HG03558 (cell line): Measurements from ENCODE around the gene CEP131.

Source experiments
- ATAC-seq: cut with Tn5 transposase; IDR thresholded peaks from one replicate; pipeline ENCODE4 v1.9.1; 2021; ENCODE audit warnings: moderate number of reproducible peaks; ENCODE audit not compliant: unreplicated experiment; ENCODE audit errors: extremely low read depth

Gene CEP131

GRCh38 chr17:81173052-81173761 lies 49.6 kb downstream of the CEP131 start:
- no peak for ATAC-seq

DNA sequence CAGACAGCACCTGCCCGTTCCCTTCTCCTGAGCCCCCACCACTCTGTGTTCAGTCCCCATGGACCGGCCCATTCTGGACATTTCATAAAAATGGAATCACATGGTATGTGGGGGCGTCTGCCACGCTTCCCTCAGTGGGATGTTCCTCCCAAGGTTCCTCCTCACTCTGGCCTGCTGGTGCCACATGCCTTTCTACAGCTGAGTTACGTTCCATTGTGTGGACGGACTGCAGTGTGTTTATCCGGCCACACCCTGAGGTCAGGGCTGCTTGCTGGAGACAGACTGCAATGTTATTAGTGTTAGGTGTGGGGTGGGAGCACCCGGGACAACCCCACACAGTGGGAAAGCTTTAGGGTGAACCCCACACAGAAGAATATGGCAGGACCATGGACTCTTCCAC lies 50.8 kb downstream of the CEP131 start:
- ATAC-seq = no peak

- no peak for ATAC-seq
Observed at GRCh38 chr17:81170727-81171494, 51.9 kb downstream of the CEP131 start.

- ATAC-seq = no peak
Observed at GRCh38 chr17:81169870-81170309, 52.9 kb downstream of the CEP131 start.

DNA sequence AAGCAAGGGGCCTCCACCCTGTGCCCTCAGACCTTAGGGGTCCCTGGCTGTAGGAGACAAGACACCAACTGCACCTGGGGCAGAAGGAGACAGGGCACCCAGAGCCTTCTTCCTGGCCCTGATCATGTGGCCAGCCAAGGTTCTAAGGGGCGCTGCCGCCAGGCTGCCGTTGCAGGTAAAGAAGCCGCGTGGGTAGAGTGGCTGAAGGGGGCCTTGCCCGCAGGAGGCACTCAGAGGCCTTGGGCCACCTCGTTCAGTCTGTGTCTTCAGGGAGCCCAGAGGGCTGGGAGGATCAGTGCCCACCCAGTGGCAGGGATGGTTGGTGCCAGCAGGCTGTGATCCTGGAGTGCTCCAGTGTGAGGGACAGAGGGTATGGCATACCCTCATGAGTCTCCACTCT lies 55.1 kb downstream of the CEP131 start:
- ATAC-seq = no peak

DNA sequence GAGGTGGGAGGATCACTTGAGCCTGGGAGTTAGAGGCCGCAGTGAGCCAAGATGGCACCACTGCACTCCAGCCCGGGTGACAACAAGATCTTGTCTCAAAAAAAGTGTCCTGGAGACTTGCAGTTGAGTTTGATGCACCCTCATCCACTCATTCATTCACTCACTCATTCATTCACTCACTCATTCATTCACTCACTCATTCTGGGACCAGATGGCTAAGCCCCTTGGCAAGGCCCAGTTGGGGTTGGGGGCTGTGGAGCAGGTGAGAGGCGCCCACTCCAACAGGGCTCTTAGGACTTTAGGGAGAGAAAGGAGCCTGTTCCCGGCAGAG lies 55.6 kb downstream of the CEP131 start:
- no peak for ATAC-seq

DNA sequence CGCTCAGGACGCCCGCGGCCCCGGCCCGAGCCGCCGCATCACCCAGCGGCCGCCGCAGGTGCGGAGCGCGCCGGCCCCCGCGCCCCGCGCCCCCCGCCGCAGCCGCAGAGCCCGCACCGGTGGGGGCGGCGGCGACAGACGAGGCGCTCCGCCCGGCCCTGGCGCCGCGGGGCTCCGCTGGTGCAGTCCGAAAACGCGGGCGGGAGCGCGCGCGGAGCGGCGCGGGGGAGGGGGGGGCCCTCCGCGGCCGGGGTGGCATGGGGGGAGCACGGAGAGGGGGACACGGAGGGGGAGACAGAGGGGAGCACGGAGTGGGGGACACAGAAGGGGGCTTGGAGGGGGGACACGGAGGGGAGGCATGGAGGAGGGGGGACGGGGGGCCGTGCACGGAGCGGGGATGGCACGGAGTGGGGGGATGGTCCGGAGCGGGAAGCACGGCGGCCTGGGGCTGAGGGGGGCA lies 56.7 kb downstream of the CEP131 start, which contains the start of gene AATK:
TSS of gene AATK (minus strand) at position 189 of the 460 bp plus-strand sequence. CDS start 229 bp downstream, outside the sequence.
- no peak for ATAC-seq

- ATAC-seq = no peak
Observed at GRCh38 chr17:81165246-81166032, 57.3 kb downstream of the CEP131 start, which contains the start of gene PVALEF. PVALEF (plus strand) TSS chr17:81165507; CDS start chr17:81181227, 15,720 bp downstream.

DNA sequence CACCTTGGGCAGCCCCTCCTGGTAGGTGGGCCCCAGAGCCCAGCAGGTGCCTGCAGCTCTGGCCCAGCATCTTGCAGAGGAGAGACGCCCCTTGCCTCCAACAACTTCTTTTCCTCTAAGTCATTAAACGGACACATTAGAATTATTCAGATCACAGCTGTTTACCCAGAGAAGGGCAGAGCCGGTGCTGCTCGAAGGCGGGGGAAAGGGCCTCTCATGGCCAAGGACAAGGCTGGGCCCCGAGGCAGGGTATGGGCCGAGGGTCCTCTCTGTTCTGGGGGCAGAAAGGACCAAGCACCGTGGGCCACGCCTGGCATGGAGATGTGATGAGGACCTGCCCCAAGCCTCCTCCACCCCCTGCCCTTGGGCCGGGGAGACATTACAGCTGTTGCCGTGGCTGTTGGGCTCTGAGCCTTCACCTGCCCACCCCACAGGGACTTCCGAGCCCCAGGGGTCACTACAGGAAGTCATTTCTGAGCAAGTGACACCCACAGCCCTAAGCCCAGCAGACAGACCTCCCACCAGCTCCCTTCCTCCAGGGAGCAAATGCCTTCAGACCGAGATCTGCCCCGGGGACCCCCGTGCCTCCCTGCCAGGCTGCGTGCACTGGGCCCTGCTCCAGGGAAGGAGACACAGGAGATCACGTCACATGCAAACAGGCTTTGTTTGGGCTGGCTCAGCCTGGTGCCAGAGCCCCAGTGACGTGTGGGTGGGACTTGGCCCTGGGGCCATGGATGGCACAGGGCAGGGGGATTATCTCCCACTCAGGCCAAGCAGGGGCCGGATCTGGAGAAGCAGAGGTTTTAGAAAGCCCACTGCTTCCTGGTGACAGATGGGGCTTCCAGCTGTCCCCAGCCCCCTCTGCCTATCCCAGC lies 58.2 kb downstream of the CEP131 start:
- ATAC-seq = no peak

DNA sequence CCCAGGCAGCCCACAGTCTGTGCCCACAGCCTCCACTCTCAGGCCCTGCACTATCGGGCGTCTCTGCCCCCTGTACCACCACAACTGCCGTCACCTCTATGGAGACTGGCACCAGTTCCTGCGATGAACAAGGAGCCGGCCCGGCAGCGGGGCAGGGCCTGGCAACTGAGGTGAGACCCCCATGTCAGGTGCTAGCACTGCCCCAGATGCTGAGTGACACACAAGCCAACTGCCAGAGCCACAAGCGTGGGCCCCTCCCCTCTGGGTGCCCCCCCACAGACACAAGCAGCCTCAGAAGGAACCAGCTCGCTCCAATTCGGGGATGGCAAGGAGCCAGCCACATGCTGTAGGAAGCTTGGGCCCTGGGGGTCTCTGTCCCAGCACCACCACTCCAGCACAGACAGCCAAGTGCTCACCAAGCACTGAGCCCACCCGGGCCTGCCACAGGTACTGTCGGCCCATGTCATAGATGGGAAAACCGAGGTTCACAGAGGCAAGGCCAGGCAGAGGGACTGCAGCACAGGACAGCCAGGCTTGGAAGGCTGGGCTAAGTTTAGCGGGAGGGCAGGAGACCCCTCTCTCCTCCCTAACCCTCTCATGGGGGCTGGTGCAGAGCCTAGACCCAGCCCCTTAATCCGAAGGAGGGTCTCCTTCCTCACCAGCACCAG lies 58.9 kb downstream of the CEP131 start:
- no peak for ATAC-seq

DNA sequence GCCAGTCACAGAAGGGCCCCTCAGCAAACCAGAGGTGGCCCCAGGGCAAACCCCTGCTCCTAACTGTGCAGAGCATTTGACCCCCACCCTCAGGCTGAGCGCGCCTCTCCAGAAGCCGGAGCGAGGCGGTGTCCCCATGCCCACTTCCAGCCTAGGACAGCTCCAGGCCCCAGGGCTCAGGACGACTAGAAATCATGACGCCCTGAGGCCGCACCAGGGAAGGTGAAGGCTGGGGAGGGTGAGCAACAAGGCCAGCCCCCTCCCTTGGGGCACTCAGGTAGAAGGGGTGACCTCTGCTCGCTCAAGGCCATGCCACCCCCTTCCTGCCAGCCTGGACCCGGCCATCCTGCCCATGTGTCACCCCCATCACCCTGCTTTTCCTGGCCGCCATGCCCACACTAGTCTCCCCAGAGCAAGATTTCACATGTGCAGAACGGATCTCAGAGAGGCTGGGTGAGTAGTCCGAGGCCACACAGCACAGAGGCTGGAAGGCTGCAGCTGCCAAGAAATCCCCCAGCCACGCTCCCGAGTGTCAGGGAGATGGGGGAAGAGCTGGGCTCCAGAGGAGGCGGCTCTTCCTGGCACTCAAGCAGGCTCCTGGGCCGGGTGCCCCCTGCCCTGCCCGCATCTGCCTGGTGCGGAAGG lies 59.6 kb downstream of the CEP131 start:
- no peak for ATAC-seq

DNA sequence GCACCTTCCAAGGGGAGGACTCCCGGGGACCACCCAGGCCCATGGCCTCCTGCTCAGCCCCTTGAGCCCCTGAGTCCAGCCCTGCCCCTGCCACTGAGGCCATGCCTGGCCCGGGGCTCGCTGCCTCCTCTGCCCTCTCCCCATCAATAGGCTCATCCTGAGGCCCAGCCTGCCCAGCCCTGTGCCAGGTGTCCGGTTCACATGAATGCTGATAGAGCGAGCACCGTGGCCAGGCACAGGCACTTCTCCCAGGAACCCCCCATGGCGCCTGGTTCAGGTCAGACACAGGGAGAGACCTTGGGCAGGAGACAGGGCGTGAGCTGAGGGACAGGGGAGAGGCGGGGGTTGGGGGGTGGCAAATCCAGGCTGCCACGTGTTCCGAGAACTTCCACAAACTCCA lies 60.3 kb downstream of the CEP131 start:
- no peak for ATAC-seq

DNA sequence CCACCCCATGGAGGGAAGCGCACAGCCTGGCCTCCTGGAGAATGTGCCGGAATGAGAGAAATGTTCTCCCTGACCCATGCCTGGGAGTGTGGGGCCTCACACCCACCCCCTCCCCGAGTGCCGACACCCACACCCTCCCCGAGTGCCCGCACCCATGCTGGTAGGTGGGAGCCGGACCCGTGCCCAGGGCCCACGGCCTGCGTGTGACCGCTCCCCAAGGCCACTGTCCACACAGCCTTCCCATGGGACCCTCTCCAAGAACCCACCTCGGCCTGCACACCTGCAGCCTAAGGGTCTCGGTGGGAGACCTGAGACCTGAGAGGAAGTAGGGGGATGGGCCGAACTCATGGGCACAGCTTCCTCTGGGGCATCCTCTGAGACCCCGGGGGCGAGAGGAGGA lies 60.8 kb downstream of the CEP131 start:
- ATAC-seq = no peak

DNA sequence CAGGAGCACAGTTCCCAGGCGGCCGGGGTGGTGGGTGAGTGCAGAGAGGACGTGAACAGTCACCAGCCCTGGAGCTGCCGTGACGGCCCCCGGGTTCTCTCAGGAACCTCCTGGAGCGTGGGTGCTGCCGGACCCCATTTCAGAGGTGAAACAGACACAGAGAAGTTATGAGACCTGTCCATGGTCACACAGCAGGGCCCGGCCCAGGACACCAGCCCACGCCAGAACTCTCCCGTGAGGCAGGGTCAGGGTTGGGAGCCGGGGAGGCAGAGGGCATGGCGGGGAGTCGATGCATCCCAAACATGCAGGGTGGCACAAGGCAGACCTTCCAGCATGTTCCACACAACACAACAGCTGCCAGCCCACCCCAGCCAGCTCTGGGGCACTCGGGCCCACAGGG lies 61.2 kb downstream of the CEP131 start:
- no peak for ATAC-seq

GRCh38 chr17:81160747-81161453 lies 61.9 kb downstream of the CEP131 start:
- ATAC-seq = no peak

GRCh38 chr17:81160306-81160705 lies 62.5 kb downstream of the CEP131 start:
- no peak for ATAC-seq

- ATAC-seq = no peak
Observed at GRCh38 chr17:81159611-81160265, 63.0 kb downstream of the CEP131 start.
